Choroid plexus epithelial cell (primary cell): ENCODE results near the gene MYF6.

Source experiments
- DNase-seq: peaks from one replicate; pipeline ENCODE4 v3.0.0-alpha.2; 2010; ENCODE audit warnings: low read depth
- H3K4me3 ChIP-seq: 2 replicates; pipeline ENCODE4 v1.5.1; 2011; ENCODE audit warnings: low read depth, mild to moderate bottlenecking, control low read depth, low read length, moderate library complexity
- CTCF ChIP-seq: conservative IDR thresholded peaks from 2 replicates; pipeline ENCODE4 v1.5.1; 2011; ENCODE audit warnings: low read depth, mild to moderate bottlenecking, control low read depth, inconsistent platforms, low read length, moderate library complexity

The MYF6 gene

DNA sequence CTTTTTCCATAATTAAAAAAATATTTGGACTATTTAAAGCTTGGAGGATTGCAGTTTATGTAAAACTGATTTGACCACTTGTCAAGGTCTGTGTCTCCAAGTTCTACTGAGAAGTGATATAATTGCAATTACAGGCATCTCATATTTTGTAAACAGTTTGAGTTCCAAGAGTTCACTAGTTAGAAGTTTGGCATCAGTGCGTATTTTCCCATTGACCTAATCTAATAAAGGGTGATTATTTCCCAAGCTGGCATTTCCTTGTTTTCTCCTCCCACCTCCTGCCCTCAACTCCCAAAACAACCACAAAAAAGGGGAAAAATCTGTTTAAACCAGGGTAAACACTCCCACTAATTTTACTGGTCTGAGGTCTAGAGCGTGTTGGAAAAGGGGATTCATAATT is 3.0 kb upstream of the MYF6 start:
- no peak for DNase-seq
- no peak overlapping the region for H3K4me3 ChIP-seq
- no peak for TF ChIP-seq CTCF

GRCh38 chr12:80707830-80708258 is 410 bp downstream of the MYF6 start:
- H3K4me3 ChIP-seq, result no peak overlapping the region
- DNase-seq, result no peak
- TF ChIP-seq CTCF, result no peak

DNA sequence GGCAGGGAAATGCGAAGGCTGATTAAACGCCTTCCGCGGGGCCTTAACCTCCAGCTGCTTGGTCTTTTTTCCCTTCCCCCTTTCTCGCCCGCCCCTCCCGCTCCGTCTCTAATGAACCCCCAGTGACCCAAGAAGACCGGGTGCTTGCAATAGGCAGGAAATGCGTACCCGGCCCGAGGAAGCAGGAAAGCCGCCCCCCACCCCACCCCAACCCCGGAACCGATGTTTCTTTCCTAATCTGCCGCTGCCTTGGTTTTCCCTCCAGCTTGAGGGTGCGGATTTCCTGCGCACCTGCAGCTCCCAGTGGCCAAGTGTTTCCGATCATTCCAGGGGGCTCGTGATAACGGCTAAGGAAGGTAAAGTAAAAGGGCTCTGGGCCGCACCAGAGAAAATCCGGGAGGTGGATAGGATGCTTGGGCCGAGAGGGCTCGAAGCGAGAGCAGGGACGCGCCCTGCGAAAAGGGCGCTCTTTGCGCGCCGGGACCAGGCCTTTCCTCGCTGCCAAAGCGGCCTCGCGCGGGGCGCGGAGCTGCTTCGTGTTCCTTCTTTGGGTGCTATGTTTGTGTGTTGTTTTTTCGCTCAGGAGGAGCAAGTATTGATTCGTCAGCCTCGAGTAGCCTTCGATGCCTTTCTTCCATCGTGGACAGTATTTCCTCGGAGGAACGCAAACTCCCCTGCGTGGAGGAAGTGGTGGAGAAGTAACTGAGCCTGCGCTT is 983 bp downstream of the MYF6 start:
- peak overlapping the region; percentile 43 for H3K4me3 ChIP-seq
- no peak for TF ChIP-seq CTCF
- peak; percentile 9 for DNase-seq

DNA sequence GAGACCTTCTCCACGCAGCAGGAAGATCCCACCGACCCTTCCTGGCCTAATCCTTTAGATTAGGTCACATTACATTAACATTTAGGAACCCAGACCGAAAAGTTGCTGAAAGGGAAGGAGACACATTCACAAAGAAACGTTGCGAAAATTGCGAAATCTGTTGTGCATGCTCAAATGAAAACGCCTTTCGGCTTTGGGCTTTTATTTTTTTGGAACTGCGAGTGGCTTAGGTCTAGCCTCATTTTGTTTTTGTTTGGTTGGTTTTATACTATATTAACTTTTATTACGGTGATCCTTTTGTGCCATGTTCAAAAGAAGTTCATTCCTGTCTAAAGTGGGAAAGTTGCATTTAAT is 1.5 kb downstream of the MYF6 start:
- peak overlapping the region; percentile 43 for H3K4me3 ChIP-seq
- DNase-seq, result no peak
- TF ChIP-seq CTCF, result no peak

- H3K4me3 ChIP-seq, result no peak overlapping the region
- peak; percentile 42 for TF ChIP-seq CTCF
- peak; percentile 7 for DNase-seq
Observed at GRCh38 chr12:80709811-80710726, 2.6 kb downstream of the MYF6 start.

- no peak for TF ChIP-seq CTCF
Observed at GRCh38 chr12:80710727-80711449, 3.5 kb downstream of the MYF6 start.

More at GRCh38 chr12:80710727-80711449, 3.5 kb downstream of the MYF6 start:
- H3K4me3 ChIP-seq, result no peak overlapping the region
- no peak for DNase-seq
